ENCODE measurements around the gene KMT2A.
A peak's percentile ranks its signal among the peaks of the same experiment; 100 is the strongest.

Gene KMT2A

GRCh38 chr11:118484405-118484804 is 48.1 kb downstream of the KMT2A start:
- no peak for DNase-seq (ENCODE audit: low read depth, low spot score)

DNA sequence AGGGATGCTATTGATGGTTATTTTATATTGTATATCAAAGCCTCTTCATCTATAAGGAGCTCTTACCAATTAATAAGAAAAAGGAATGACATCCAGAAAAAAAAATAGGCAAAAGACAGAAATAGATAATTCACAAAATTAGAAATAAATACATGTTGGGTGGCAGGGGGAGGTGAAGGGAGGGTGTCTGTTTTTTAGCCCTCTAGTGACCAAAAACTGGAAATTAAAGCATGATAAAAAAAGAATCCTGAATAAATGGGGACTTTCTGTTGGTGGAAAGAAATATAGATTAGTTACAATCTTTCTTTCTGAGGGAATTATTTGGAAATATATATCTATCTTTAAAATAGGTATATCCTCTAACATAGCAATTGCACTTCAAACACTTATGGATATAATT is 49.0 kb downstream of the KMT2A start:
- DNase-seq (ENCODE audit: low read depth, low spot score), result no peak

DNA sequence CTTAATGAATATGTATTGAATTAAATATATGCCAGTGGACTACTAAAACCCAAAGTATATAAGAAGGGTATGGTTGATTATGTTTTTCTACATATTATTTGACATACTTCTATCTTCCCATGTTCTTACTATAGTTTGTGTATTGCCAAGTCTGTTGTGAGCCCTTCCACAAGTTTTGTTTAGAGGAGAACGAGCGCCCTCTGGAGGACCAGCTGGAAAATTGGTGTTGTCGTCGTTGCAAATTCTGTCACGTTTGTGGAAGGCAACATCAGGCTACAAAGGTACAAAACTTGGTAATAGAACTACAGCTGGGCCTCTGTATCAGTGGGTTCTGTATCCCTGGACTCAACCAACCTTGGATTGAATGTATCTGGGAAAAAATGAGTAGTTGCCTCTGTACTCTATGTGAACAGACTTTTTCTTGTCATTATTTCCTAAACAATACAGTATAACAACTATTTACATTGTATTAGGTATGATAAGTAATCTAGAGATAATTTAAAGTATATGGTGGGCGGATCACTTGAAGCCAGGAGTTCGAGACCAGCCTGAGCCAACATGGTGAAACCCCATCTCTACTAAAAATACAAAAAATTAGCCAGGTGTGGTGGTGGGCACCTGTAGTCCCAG is 52.3 kb downstream of the KMT2A start:
- peak; percentile 53 for DNase-seq (ENCODE audit: low read depth, low spot score)

DNA sequence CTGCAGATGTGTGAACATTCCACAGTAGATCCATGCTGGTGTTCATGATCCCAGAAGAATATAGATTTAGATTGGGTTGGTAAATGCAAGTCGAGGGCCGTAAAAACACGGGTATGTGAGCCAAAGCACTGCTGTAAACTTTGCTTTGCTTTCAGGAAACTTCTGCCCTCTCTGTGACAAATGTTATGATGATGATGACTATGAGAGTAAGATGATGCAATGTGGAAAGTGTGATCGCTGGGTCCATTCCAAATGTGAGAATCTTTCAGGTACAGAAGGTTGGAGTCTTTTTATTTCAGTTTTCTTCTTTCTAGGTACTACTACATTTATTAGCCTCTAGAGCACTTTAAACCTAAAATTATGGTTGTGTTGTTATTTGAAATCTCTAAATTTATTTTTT is 54.7 kb downstream of the KMT2A start:
- DNase-seq (ENCODE audit: low read depth, low spot score), result no peak

DNA sequence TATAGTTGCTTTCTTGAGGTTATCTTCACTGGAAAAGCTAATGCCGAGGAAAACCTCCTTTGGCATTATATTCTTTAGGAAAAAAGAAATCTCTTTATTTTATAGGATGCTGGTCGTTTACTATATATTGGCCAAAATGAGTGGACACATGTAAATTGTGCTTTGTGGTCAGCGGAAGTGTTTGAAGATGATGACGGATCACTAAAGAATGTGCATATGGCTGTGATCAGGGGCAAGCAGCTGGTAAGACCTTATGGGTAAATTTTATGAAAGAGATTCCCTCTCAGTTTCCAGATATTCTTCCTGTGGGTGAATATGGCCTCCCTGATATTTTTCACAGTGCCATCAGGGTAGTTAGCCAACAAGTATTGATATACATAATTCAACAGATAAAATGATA is 61.5 kb downstream of the KMT2A start:
- no peak for DNase-seq (ENCODE audit: low read depth, low spot score)

GRCh38 chr11:118503216-118503615 is 66.9 kb downstream of the KMT2A start:
- no peak for DNase-seq (ENCODE audit: low read depth, low spot score)

DNA sequence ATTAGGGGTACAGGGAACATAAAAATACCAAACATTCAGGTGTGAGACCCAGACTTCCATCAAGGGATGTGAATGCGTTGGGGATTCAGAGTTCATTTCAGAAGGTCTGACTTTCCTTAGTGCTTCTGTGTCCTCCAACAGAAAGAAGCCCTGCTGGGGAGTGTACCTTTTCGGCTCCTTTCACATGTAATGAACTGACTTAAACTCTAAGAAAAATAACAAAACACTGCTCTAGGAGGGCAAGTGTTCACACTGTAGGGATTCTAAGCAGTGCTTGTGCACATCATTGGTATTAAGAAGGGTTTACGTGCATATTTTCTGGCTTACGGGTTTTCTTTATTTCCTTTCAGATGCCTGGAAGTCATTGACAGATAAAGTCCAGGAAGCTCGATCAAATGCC is 75.3 kb downstream of the KMT2A start:
- no peak for DNase-seq (ENCODE audit: low read depth, low spot score)

GRCh38 chr11:118514103-118514502 is 77.8 kb downstream of the KMT2A start:
- no peak for DNase-seq (ENCODE audit: low read depth, low spot score)

- no peak for DNase-seq (ENCODE audit: low read depth, low spot score)
Observed at GRCh38 chr11:118519549-118519948, 83.3 kb downstream of the KMT2A start.

DNA sequence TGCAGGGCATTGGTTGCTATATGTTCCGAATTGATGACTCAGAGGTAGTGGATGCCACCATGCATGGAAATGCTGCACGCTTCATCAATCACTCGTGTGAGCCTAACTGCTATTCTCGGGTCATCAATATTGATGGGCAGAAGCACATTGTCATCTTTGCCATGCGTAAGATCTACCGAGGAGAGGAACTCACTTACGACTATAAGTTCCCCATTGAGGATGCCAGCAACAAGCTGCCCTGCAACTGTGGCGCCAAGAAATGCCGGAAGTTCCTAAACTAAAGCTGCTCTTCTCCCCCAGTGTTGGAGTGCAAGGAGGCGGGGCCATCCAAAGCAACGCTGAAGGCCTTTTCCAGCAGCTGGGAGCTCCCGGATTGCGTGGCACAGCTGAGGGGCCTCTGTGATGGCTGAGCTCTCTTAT is 85.6 kb downstream of the KMT2A start:
- DNase-seq (ENCODE audit: low read depth, low spot score), result no peak

GRCh38 chr11:118522571-118523072 is 86.3 kb downstream of the KMT2A start:
- DNase-seq (ENCODE audit: low read depth, low spot score), result no peak

GRCh38 chr11:118524356-118524755 is 88.1 kb downstream of the KMT2A start:
- no peak for DNase-seq (ENCODE audit: low read depth, low spot score)

- DNase-seq (ENCODE audit: low read depth, low spot score), result no peak
Observed at GRCh38 chr11:118524757-118525470, 88.6 kb downstream of the KMT2A start.

GRCh38 chr11:118526688-118527087 is 90.4 kb downstream of the KMT2A start:
- no peak for DNase-seq (ENCODE audit: low read depth, low spot score)

DNA sequence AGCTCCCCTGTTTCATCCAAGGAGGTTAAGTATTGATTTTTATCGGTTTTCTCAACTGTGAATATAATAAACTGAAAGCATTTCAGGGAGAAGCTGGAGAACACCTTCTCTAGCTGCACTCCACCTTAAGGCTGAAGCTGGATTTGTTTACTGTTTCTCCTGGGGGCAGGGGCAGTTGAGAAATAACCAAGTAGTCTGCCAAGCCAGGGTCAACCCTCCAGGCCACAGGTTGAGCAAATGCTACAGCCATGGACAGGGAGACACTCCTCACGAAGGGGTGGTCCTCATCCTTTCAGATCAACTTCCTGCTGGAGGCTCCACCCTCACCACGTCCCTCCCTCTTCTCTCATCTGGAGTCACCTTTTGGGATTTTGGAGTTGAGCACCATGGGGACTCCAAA is 90.8 kb downstream of the KMT2A start, which contains the start of gene TTC36:
Gene TTC36, plus strand, starts transcription at position 366 of the 400 bp plus-strand sequence. Its CDS starts 21 bp downstream, at position 387.
- no peak for DNase-seq (ENCODE audit: low read depth, low spot score)

- no peak for DNase-seq (ENCODE audit: low read depth, low spot score)
Observed at GRCh38 chr11:118528511-118528910, 92.2 kb downstream of the KMT2A start.

- no peak for DNase-seq (ENCODE audit: low read depth, low spot score)
Observed at GRCh38 chr11:118529584-118530175, 93.4 kb downstream of the KMT2A start.

DNA sequence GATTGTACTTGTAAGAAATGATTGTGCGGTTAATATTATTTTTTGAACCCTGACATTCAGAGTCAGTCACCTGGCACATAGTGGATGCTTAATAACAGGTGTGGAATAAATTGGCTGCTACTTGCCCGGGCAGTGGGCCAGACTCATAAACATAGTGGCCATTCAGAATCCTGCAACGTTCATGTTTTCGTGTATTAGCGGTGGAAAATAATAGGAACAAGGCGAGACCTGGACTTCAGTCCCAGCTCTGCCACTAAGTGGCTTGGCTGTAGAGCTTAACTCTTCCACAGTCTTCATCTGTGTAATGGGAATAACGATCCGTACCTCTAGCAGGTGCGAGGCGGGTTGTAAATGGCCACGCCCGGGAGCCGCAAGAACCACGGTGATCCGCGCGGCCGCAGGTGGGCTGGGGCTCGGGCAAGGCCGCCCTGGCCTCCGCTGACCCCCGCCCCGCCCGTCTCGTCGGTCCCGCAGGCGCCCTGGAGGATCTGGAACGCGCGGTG is 93.9 kb downstream of the KMT2A start:
- DNase-seq (ENCODE audit: low read depth, low spot score), result no peak

- peak; percentile 58 for DNase-seq (ENCODE audit: low read depth, low spot score)
Observed at GRCh38 chr11:118530683-118531596, 94.6 kb downstream of the KMT2A start, which contains the start of gene TMEM25. TSS of gene TMEM25 (plus strand) at chr11:118531192. CDS start at chr11:118531802, 610 bp downstream.

DNA sequence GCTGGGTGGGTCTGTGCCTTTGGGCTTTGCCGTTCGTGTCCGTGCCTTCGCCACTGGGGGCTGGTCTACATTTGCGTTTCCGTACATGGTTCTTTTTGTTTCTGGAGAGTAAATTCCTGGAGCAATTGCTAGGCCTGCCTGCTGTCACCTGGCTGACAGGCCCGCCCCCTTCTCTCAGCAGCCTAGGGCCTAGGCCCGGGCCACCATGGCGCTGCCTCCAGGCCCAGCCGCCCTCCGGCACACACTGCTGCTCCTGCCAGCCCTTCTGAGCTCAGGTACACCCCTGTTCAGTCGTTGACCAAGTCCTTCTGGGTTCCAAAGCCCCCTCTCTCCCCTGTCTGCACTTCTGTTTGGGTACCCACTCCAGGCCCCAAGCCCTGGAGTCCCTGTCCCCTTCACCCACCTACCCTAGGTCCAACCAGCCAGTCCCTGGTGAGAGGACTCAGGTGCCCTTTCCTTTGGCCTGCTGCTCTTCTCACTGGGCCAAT is 95.3 kb downstream of the KMT2A start:
- no peak for DNase-seq (ENCODE audit: low read depth, low spot score)

- no peak for DNase-seq (ENCODE audit: low read depth, low spot score)
Observed at GRCh38 chr11:118532091-118532490, 95.8 kb downstream of the KMT2A start.

All from activated naive CD8-positive, alpha-beta T cell treated with anti-CD3 and anti-CD28 coated beads, Interleukin-2, amount 50 U/mL, for 16 hours (primary cell).